ENCODE data around the gene GSK3B. TPM values are rescaled to one million over a fixed set of nuclear protein-coding genes. Genes with fewer than 3 reads are reported as not detected.
A peak's percentile ranks its signal among the peaks of the same experiment; 100 is the strongest.

Gene GSK3B
- total and polyA plus RNA-seq, 12 donors = 7.5 to 57.1 (median 46.1) TPM

DNA sequence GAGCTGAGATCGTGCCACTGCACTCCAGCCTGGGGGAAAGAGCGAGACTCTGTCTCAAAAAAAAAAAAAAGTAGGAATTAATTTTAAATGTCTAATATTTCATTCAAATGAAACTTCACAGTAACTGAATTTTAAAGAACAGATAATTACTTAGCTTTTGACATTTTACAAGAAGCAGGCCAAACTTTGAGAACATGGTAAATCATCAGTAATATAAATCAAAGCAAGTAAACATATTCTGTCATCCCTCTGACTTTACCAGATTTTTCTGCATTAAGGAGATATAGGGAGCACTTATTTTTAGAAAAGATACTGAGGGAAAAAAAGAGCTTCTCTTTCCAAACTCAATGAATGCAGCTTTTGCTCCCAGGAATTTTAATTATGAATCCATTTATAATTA, 275.3 kb downstream of the GSK3B start:
- Histone ChIP-seq H3K4me1 (peaks cover 0 to 11% (median 0%) of the 10 kb centered on the region in 9 donors), H3K27ac (no peak overlapping the region), H3K27me3 (no peaks in the 10 kb centered on the region), H3K9me3 (no peaks in the 10 kb centered on the region), H3K4me3 (no peak overlapping the region), H3K36me3 (no peaks in the 10 kb centered on the region)
- 92 to 93% methylated on average over 2 of the region's 2 CpGs for WGBS, 2 donors
- no peak for DNase-seq
- intact Hi-C loops (cut with DNase I) = no loop called here
- ATAC-seq = no peak
- TF ChIP-seq, protein P1, sequence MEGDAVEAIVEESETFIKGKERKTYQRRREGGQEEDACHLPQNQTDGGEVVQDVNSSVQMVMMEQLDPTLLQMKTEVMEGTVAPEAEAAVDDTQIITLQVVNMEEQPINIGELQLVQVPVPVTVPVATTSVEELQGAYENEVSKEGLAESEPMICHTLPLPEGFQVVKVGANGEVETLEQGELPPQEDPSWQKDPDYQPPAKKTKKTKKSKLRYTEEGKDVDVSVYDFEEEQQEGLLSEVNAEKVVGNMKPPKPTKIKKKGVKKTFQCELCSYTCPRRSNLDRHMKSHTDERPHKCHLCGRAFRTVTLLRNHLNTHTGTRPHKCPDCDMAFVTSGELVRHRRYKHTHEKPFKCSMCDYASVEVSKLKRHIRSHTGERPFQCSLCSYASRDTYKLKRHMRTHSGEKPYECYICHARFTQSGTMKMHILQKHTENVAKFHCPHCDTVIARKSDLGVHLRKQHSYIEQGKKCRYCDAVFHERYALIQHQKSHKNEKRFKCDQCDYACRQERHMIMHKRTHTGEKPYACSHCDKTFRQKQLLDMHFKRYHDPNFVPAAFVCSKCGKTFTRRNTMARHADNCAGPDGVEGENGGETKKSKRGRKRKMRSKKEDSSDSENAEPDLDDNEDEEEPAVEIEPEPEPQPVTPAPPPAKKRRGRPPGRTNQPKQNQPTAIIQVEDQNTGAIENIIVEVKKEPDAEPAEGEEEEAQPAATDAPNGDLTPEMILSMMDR (IDR thresholded peaks at IDR 0.05) = no peak

DNA sequence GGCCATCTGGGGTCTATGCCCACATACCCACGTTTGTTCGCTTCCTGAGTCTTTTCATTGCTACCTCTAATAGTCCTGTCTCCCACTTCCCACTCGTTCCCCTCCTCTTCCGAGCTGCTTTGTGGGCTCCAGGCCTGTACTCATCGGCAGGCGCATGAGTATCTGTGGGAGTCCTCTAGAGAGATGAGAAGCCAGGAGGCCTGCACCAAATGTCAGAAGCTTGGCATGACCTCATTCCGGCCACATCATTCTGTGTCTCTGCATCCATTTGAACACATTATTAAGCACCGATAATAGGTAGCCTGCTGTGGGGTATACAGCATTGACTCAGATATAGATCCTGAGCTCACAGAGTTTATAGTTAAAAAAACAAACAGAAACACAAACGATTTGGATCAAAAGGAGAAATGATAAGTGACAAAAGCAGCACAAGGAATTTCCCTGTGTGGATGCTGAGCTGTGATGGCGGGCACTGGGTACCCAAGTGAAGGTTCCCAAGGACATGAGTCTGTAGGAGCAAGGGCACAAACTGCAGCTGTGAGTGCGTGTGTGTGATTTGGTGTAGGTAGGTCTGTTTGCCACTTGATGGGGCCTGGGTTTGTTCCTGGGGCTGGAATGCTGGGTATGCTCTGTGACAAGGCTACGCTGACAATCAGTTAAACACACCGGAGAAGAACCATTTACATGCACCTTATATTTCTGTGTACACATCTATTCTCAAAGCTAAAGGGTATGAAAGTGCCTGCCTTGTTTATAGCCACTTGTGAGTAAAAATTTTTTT, 276.5 kb downstream of the GSK3B start:
- DNase-seq (no peak), ATAC-seq (peak in 1 of 8 donors; percentile 24)
- WGBS, 2 donors = 74 to 84% methylated on average over 13 of the region's 13 CpGs
- H3K27me3 ChIP-seq = no peaks in the 10 kb centered on the region
- intact Hi-C loops (cut with DNase I) = no loop called here
- no peaks in the 10 kb centered on the region for H3K36me3 ChIP-seq
- H3K4me3 ChIP-seq = no peak overlapping the region
- peaks cover 0 to 14% (median 0%) of the 10 kb centered on the region in 9 donors for H3K4me1 ChIP-seq
- TF ChIP-seq, protein P1 (IDR thresholded peaks at IDR 0.05) = no peak
- no peaks in the 10 kb centered on the region for H3K9me3 ChIP-seq
- no peak overlapping the region for H3K27ac ChIP-seq

DNA sequence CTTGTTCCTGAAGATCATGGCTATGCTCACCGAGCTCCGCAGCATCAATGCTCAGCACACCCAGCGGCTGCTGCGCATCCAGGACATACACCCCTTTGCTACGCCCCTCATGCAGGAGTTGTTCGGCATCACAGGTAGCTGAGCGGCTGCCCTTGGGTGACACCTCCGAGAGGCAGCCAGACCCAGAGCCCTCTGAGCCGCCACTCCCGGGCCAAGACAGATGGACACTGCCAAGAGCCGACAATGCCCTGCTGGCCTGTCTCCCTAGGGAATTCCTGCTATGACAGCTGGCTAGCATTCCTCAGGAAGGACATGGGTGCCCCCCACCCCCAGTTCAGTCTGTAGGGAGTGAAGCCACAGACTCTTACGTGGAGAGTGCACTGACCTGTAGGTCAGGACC, 277.2 kb downstream of the GSK3B start:
- H3K27ac ChIP-seq = no peak overlapping the region
- DNase-seq = peak; percentile 24 to 44
- H3K4me1 ChIP-seq = peaks cover 0 to 19% (median 0%) of the 10 kb centered on the region in 9 donors
- intact Hi-C loops (cut with DNase I) = no loop called here
- 60 to 66% methylated on average over 12 of the region's 12 CpGs for WGBS, 2 donors
- H3K4me3 ChIP-seq = no peak overlapping the region
- no peaks in the 10 kb centered on the region for H3K9me3 ChIP-seq
- H3K27me3 ChIP-seq = no peaks in the 10 kb centered on the region
- TF ChIP-seq, protein P1 (IDR thresholded peaks at IDR 0.05) = no peak
- peak in 7 of 8 donors; percentile 42 to 60 (median 50) for ATAC-seq
- H3K36me3 ChIP-seq = no peaks in the 10 kb centered on the region

DNA sequence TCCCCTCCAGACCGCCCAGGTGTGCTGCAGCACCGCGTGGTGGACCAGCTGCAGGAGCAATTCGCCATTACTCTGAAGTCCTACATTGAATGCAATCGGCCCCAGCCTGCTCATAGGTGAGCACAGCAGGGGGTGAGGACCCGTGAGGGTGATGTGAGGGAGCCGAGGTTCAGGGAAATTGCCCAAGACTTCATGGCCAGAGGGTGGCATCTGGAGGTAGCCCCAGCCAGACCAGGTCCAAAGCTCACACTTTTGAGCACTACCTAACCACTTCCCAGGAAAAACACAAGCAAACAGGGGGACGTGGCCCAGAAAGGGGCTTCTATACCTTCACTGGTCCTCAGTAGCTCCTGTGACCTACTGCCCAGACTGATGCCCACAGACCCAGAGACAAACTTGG, 278.5 kb downstream of the GSK3B start:
- TF ChIP-seq, protein P1 (IDR thresholded peaks at IDR 0.05) = no peak
- no peak for ATAC-seq
- Histone ChIP-seq H3K4me3 (no peak overlapping the region), H3K27me3 (no peaks in the 10 kb centered on the region), H3K4me1 (peaks cover 0 to 20% (median 0%) of the 10 kb centered on the region in 9 donors), H3K27ac (no peak overlapping the region), H3K36me3 (no peaks in the 10 kb centered on the region), H3K9me3 (no peaks in the 10 kb centered on the region)
- 88 to 92% methylated on average over 8 of the region's 8 CpGs for WGBS, 2 donors
- intact Hi-C loops (cut with DNase I) = no loop called here
- DNase-seq = no peak

Data from heart right ventricle (tissue), 16 donors.